HEK293 (cell line): ENCODE results near the gene KCNF1.

Experiments
- CTCF ChIA-PET: fragments of 350-600 bp; formaldehyde crosslinking; extraction: SDS; loops from one replicate; lab custom pipeline; 2021; ENCODE audit warnings: antibody characterized with exemption; lab: Yijun Ruan, JAX
- POLR2A ChIA-PET: fragments of 300-600 bp; formaldehyde crosslinking; extraction: SDS; loops from one replicate; lab custom pipeline; 2020; ENCODE audit warnings: antibody characterized with exemption, inconsistent platforms; lab: Yijun Ruan, JAX
- H3K27ac ChIP-seq: fragments of 200-500 bp; sonication (Bioruptor generic); 2 replicates; pipeline ENCODE4 v1.5.1; 2014; ENCODE audit warnings: low read depth, low read length, control low read depth, inconsistent platforms; ENCODE audit errors: extremely low read depth
- H3K36me3 ChIP-seq, 2 experiments: fragments of 200-500 bp in 1 of 2; sonication (Bioruptor generic) in 1 of 2; 1 replicate in 1 of 2; 2 replicates in 1 of 2; pipeline ENCODE4 v1.5.1; 2014 to 2017; ENCODE audit warnings: inconsistent platforms in 2 of 2, low read length in 2 of 2; ENCODE audit not compliant: control insufficient read depth in 2 of 2, insufficient read depth in 1 of 2
- H3K4me1 ChIP-seq: fragments of 200-500 bp; sonication (Bioruptor generic); 2 replicates; pipeline ENCODE4 v1.5.1; 2014; ENCODE audit warnings: mild to moderate bottlenecking, low read length, inconsistent platforms; ENCODE audit not compliant: control insufficient read depth, insufficient read depth
- H3K4me3 ChIP-seq: 2 replicates; pipeline ENCODE4 v1.5.1; 2011; ENCODE audit warnings: low read depth, mild to moderate bottlenecking, control low read depth, low read length, moderate library complexity
- H3K9me3 ChIP-seq: fragments of 200-500 bp; sonication (Bioruptor generic); 2 replicates; pipeline ENCODE4 v1.5.1; 2014; ENCODE audit warnings: low read depth, low read length, inconsistent platforms; ENCODE audit not compliant: control insufficient read depth, insufficient read depth
- EGR2 ChIP-seq: fragments of 450-650 bp; formaldehyde crosslinking; IDR thresholded peaks from 2 replicates; pipeline ENCODE4 v1.5.1; 2016; ENCODE audit warnings: low read depth, missing biosample characterization, missing genetic modification characterization
- ZBTB17 ChIP-seq: fragments of 450-650 bp; formaldehyde crosslinking; IDR thresholded peaks from 2 replicates; pipeline ENCODE4 v1.5.1; 2016; ENCODE audit warnings: missing biosample characterization, missing genetic modification characterization
- ZFHX2 ChIP-seq: fragments of 450-650 bp; formaldehyde crosslinking; conservative IDR thresholded peaks from 2 replicates; pipeline ENCODE4 v1.5.1; 2016; ENCODE audit warnings: missing biosample characterization, missing genetic modification characterization
- ZNF114 ChIP-seq: fragments of 450-650 bp; formaldehyde crosslinking; IDR thresholded peaks from 2 replicates; pipeline ENCODE4 v1.5.0; 2017; ENCODE audit warnings: missing biosample characterization, missing genetic modification characterization
- ZNF155 ChIP-seq: fragments of 450-650 bp; formaldehyde crosslinking; IDR thresholded peaks from 2 replicates; pipeline ENCODE4 v1.5.1; 2016; ENCODE audit warnings: missing biosample characterization, missing genetic modification characterization
- ZNF19 ChIP-seq: fragments of 450-650 bp; formaldehyde crosslinking; IDR thresholded peaks from 2 replicates; pipeline ENCODE4; 2016; ENCODE audit warnings: missing biosample characterization, missing genetic modification characterization, low read depth
- ZNF341 ChIP-seq: fragments of 450-650 bp; formaldehyde crosslinking; IDR thresholded peaks from 2 replicates; pipeline ENCODE4; 2016; ENCODE audit warnings: low read depth, missing biosample characterization, missing genetic modification characterization
- ZNF416 ChIP-seq: fragments of 450-650 bp; formaldehyde crosslinking; IDR thresholded peaks from 2 replicates; pipeline ENCODE4 v1.5.1; 2016; ENCODE audit warnings: missing biosample characterization, missing genetic modification characterization
- ZNF473 ChIP-seq: fragments of 450-650 bp; formaldehyde crosslinking; IDR thresholded peaks from 2 replicates; pipeline ENCODE4 v1.5.1; 2017; ENCODE audit warnings: missing biosample characterization, missing genetic modification characterization
- ZNF510 ChIP-seq: fragments of 450-650 bp; formaldehyde crosslinking; IDR thresholded peaks from 2 replicates; pipeline ENCODE4 v1.5.1; 2018; ENCODE audit warnings: mild to moderate bottlenecking, missing genetic modification characterization, missing biosample characterization; ENCODE audit not compliant: insufficient replicate concordance
- ZNF544 ChIP-seq: fragments of 450-650 bp; formaldehyde crosslinking; IDR thresholded peaks from 2 replicates; pipeline ENCODE4 v1.5.0; 2017; ENCODE audit warnings: missing biosample characterization, missing genetic modification characterization
- ZNF549 ChIP-seq: fragments of 450-650 bp; IDR thresholded peaks from 2 replicates; pipeline ENCODE4 v1.5.1; 2018; ENCODE audit warnings: missing biosample characterization, missing genetic modification characterization, mild to moderate bottlenecking, inconsistent platforms, moderate library complexity
- ZNF610 ChIP-seq: fragments of 450-650 bp; formaldehyde crosslinking; IDR thresholded peaks from 2 replicates; pipeline ENCODE4 v1.5.1; 2016; ENCODE audit warnings: missing biosample characterization, missing genetic modification characterization, borderline replicate concordance
- ZNF629 ChIP-seq: fragments of 450-650 bp; formaldehyde crosslinking; IDR thresholded peaks from 2 replicates; pipeline ENCODE4 v1.5.1; 2017; ENCODE audit warnings: missing biosample characterization, missing genetic modification characterization
- ZSCAN16 ChIP-seq: fragments of 450-650 bp; formaldehyde crosslinking; IDR thresholded peaks from 2 replicates; pipeline ENCODE4 v1.5.1; 2016; ENCODE audit warnings: missing biosample characterization, missing genetic modification characterization
- ZSCAN23 ChIP-seq: fragments of 450-650 bp; formaldehyde crosslinking; IDR thresholded peaks from 2 replicates; pipeline ENCODE4 v1.5.1; 2016; ENCODE audit warnings: missing biosample characterization, missing genetic modification characterization
- TF ChIP-seq, protein P1 (sequence below): fragments of 450-650 bp; formaldehyde crosslinking; IDR thresholded peaks from 2 replicates; pipeline ENCODE4 v1.5.1; 2017; ENCODE audit warnings: missing biosample characterization, missing genetic modification characterization
- TF ChIP-seq, protein P2 (sequence below): fragments of 450-650 bp; formaldehyde crosslinking; IDR thresholded peaks from 2 replicates; pipeline ENCODE4 v1.5.1; 2017; ENCODE audit warnings: missing biosample characterization, missing genetic modification characterization
- TF ChIP-seq, protein P3 (sequence below): fragments of 450-650 bp; IDR thresholded peaks from 2 replicates; pipeline ENCODE4 v1.5.1; 2018; ENCODE audit warnings: missing biosample characterization, mild to moderate bottlenecking, missing genetic modification characterization
- TF ChIP-seq, protein P4 (sequence below): fragments of 450-650 bp; formaldehyde crosslinking; IDR thresholded peaks from 2 replicates; pipeline ENCODE4; 2016; ENCODE audit warnings: missing biosample characterization, missing genetic modification characterization
- TF ChIP-seq, protein P5 (sequence below): fragments of 450-650 bp; formaldehyde crosslinking; IDR thresholded peaks from 2 replicates; pipeline ENCODE4 v1.5.1; 2016; ENCODE audit warnings: missing biosample characterization, missing genetic modification characterization
- TF ChIP-seq, protein P6 (sequence below): fragments of 450-650 bp; formaldehyde crosslinking; IDR thresholded peaks from 2 replicates; pipeline ENCODE4 v1.5.1; 2016; ENCODE audit warnings: missing biosample characterization, missing genetic modification characterization
- TF ChIP-seq, protein P7 (sequence below): fragments of 450-650 bp; formaldehyde crosslinking; IDR thresholded peaks from 2 replicates; pipeline ENCODE4 v1.5.1; 2016; ENCODE audit warnings: missing biosample characterization, missing genetic modification characterization, low read depth

Gene KCNF1

DNA sequence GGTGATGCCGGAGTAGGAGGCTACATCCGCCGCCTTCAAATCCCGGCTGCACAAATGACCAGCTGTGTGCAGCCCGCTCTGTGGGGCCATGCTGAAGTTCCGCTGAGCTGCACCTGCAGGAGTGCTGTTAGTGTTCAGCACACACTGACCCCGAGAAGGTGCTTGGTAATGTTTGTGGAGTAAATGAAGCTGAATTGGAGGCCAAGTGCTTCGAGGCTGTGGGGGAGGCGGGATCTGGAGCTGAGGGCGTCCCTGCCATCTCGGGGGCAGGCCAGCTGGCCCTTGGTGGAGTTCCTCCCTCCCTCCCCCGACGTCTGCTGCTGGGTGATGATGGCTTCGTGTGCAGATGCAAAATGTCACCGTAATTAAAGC lies 23.2 kb downstream of the KCNF1 start:
- ChIA-PET POLR2A (no interaction called here), CTCF (no interaction called here)
- Histone ChIP-seq H3K36me3 (no peaks in the 10 kb centered on the region), H3K9me3 (no peaks in the 10 kb centered on the region), H3K4me3 (no peak overlapping the region), H3K27ac (no peak overlapping the region), H3K4me1 (peaks cover 3% of the 10 kb centered on the region)
- TF ChIP-seq ZBTB17 (tag by site-specific recombination) (no peak), ZNF549 (no peak), ZNF114 (tag by site-specific recombination) (no peak), EGR2 (tag by site-specific recombination) (no peak)
- TF ChIP-seq, protein P1, sequence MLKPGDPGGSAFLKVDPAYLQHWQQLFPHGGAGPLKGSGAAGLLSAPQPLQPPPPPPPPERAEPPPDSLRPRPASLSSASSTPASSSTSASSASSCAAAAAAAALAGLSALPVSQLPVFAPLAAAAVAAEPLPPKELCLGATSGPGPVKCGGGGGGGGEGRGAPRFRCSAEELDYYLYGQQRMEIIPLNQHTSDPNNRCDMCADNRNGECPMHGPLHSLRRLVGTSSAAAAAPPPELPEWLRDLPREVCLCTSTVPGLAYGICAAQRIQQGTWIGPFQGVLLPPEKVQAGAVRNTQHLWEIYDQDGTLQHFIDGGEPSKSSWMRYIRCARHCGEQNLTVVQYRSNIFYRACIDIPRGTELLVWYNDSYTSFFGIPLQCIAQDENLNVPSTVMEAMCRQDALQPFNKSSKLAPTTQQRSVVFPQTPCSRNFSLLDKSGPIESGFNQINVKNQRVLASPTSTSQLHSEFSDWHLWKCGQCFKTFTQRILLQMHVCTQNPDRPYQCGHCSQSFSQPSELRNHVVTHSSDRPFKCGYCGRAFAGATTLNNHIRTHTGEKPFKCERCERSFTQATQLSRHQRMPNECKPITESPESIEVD (tag by site-specific recombination), result no peak

DNA sequence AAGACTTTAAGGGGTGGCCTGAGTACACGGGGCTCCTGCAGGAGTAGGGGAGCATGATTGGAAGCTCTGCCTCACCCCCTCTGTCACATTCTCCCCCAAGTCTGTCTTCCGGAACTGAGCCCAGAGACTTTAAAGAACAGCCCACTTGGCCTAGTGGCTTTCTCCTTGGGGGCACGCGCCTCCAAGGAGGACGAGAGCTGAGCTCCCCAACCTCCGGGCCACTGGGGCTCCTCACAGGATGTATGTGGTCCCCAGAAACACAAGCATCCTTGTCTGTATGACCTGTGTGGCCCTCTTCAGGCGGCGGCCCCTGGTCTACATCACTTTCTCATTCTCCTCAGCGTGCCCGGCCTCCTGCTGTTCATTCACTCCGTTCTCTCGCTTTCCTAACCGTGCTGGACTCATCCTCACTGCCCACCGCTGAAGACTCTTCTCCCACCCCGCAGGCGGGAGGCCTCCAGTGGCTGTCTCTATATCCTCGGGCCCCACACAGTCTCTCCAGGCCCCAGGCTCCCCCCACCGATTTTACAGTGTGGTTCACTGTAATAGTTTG lies 23.7 kb downstream of the KCNF1 start:
- POLR2A ChIA-PET, result no interaction called here
- Histone ChIP-seq H3K9me3 (no peaks in the 10 kb centered on the region), H3K27ac (no peak overlapping the region), H3K36me3 (no peaks in the 10 kb centered on the region), H3K4me3 (no peak overlapping the region), H3K4me1 (peaks cover 3% of the 10 kb centered on the region)
- CTCF ChIA-PET, result no interaction called here
- TF ChIP-seq ZNF473 (tag by site-specific recombination) (no peak), ZNF341 (no peak), ZNF19 (tag by site-specific recombination) (no peak), ZNF510 (tag by site-specific recombination) (no peak), ZFHX2 (tag by site-specific recombination) (no peak), ZNF544 (tag by site-specific recombination) (no peak), ZSCAN16 (tag by site-specific recombination) (no peak), ZNF155 (tag by site-specific recombination) (no peak), ZNF416 (no peak), ZNF610 (tag by site-specific recombination) (no peak), ZSCAN23 (tag by site-specific recombination) (no peak), ZNF629 (tag by site-specific recombination) (no peak)
- TF ChIP-seq, protein P2, sequence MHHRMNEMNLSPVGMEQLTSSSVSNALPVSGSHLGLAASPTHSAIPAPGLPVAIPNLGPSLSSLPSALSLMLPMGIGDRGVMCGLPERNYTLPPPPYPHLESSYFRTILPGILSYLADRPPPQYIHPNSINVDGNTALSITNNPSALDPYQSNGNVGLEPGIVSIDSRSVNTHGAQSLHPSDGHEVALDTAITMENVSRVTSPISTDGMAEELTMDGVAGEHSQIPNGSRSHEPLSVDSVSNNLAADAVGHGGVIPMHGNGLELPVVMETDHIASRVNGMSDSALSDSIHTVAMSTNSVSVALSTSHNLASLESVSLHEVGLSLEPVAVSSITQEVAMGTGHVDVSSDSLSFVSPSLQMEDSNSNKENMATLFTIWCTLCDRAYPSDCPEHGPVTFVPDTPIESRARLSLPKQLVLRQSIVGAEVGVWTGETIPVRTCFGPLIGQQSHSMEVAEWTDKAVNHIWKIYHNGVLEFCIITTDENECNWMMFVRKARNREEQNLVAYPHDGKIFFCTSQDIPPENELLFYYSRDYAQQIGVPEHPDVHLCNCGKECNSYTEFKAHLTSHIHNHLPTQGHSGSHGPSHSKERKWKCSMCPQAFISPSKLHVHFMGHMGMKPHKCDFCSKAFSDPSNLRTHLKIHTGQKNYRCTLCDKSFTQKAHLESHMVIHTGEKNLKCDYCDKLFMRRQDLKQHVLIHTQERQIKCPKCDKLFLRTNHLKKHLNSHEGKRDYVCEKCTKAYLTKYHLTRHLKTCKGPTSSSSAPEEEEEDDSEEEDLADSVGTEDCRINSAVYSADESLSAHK (tag by site-specific recombination), result no peak
- TF ChIP-seq, protein P3, sequence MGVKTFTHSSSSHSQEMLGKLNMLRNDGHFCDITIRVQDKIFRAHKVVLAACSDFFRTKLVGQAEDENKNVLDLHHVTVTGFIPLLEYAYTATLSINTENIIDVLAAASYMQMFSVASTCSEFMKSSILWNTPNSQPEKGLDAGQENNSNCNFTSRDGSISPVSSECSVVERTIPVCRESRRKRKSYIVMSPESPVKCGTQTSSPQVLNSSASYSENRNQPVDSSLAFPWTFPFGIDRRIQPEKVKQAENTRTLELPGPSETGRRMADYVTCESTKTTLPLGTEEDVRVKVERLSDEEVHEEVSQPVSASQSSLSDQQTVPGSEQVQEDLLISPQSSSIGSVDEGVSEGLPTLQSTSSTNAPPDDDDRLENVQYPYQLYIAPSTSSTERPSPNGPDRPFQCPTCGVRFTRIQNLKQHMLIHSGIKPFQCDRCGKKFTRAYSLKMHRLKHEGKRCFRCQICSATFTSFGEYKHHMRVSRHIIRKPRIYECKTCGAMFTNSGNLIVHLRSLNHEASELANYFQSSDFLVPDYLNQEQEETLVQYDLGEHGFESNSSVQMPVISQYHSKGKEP (tag by site-specific recombination), result no peak
- TF ChIP-seq, protein P4, sequence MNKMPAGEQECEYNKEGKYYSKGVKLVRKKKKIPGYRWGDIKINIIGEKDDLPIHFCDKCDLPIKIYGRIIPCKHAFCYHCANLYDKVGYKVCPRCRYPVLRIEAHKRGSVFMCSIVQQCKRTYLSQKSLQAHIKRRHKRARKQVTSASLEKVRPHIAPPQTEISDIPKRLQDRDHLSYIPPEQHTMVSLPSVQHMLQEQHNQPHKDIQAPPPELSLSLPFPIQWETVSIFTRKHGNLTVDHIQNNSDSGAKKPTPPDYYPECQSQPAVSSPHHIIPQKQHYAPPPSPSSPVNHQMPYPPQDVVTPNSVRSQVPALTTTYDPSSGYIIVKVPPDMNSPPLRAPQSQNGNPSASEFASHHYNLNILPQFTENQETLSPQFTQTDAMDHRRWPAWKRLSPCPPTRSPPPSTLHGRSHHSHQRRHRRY (tag by site-specific recombination), result no peak
- TF ChIP-seq, protein P5, sequence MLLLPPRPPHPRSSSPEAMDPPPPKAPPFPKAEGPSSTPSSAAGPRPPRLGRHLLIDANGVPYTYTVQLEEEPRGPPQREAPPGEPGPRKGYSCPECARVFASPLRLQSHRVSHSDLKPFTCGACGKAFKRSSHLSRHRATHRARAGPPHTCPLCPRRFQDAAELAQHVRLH (tag by site-specific recombination), result no peak
- TF ChIP-seq, protein P6, sequence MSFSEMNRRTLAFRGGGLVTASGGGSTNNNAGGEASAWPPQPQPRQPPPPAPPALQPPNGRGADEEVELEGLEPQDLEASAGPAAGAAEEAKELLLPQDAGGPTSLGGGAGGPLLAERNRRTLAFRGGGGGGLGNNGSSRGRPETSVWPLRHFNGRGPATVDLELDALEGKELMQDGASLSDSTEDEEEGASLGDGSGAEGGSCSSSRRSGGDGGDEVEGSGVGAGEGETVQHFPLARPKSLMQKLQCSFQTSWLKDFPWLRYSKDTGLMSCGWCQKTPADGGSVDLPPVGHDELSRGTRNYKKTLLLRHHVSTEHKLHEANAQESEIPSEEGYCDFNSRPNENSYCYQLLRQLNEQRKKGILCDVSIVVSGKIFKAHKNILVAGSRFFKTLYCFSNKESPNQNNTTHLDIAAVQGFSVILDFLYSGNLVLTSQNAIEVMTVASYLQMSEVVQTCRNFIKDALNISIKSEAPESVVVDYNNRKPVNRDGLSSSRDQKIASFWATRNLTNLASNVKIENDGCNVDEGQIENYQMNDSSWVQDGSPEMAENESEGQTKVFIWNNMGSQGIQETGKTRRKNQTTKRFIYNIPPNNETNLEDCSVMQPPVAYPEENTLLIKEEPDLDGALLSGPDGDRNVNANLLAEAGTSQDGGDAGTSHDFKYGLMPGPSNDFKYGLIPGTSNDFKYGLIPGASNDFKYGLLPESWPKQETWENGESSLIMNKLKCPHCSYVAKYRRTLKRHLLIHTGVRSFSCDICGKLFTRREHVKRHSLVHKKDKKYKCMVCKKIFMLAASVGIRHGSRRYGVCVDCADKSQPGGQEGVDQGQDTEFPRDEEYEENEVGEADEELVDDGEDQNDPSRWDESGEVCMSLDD (tag by site-specific recombination), result no peak
- TF ChIP-seq, protein P7, sequence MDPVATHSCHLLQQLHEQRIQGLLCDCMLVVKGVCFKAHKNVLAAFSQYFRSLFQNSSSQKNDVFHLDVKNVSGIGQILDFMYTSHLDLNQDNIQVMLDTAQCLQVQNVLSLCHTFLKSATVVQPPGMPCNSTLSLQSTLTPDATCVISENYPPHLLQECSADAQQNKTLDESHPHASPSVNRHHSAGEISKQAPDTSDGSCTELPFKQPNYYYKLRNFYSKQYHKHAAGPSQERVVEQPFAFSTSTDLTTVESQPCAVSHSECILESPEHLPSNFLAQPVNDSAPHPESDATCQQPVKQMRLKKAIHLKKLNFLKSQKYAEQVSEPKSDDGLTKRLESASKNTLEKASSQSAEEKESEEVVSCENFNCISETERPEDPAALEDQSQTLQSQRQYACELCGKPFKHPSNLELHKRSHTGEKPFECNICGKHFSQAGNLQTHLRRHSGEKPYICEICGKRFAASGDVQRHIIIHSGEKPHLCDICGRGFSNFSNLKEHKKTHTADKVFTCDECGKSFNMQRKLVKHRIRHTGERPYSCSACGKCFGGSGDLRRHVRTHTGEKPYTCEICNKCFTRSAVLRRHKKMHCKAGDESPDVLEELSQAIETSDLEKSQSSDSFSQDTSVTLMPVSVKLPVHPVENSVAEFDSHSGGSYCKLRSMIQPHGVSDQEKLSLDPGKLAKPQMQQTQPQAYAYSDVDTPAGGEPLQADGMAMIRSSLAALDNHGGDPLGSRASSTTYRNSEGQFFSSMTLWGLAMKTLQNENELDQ (tag by site-specific recombination), result no peak
